ENCODE results near the gene POLD2. TPM values are rescaled to one million over a fixed set of nuclear protein-coding genes. Genes with fewer than 3 reads are reported as not detected.
A peak's percentile ranks its signal among the peaks of the same experiment; 100 is the strongest.

POLD2 gene
- total and polyA plus RNA-seq, 2 of the 13 experiments (the other 11 are each of a cell fraction or from before 2014, with no cell fraction given) = 87.6 to 95.1 TPM

DNA sequence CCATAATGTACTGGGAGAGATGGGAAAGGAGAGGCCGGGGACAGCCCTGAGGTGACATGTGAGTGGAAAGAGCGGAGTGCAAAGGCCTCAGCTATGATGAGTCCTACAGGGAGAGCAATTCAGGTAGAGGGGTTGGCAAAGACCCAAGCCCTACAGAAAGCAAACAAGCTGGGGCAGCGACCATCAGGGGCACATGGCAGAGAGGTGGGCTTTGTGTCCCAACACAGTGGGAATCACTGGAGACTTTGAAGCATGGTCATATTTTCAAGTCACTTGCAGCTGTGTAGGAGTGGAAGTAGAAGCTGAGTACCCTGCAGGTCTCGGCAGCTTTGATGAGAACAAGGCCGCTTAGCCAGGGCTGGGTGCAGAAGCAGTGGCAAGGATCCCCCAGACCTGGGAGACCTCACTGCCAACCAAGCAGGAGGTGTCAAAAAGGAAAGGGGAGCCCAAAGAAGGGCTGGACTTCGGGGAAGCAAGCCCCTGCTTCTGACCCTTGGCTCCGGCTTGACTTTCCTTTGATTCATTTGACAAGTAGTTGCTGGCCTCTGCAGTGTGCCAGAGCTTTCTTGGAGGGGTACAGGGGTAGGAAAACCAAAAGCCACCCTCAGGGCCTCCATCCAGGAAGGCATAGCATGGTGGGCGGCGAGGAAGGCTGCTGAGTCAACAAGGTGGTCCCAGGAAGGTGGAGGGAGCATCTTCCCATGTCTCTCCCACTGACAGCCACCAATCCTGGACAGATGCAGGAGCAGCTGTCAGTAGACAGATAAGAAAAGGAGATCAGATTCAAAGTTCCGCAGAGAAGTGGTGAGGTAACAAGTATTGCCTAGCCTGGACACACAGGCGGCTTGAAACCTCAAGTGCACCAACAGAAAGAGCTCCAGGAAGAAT, 56.0 kb downstream of the POLD2 start:
- BruUV-seq (replicated peaks) = no TSS peak
- no peak for DNase-seq (ENCODE audit: low spot score)
- no peaks in the 10 kb centered on the region for H3K36me3 ChIP-seq (replicated peaks in 1 of 2; ENCODE audit: control insufficient read depth in 1 of 2, insufficient read depth in 2 of 2, low read length in 2 of 2)
- no peaks in the 10 kb centered on the region for H3K79me2 ChIP-seq (ENCODE audit: insufficient read depth, low read length)
- peak; percentile 15 for ATAC-seq
- POLR2A ChIA-PET = interaction anchor here (0.8 to 1.9 kb wide), 4 partner anchors 23 to 506 kb away, joined by 3 to 6 read pairs (median 4); partner anchors contain the start of genes DBNL, DDX56 and YKT6
- H3K27me3 ChIP-seq (ENCODE audit: control insufficient read depth in 1 of 2, insufficient read depth in 2 of 2, low read length in 2 of 2) = no peaks in the 10 kb centered on the region
- H2AFZ ChIP-seq (ENCODE audit: low read length) = no peak overlapping the region
- H3K9ac ChIP-seq (ENCODE audit: insufficient read depth, low read depth, low read length) = no peak overlapping the region
- 43% methylated on average over 11 of the region's 11 CpGs for WGBS (ENCODE audit: low lambda C conversion rate)
- no peaks in the 10 kb centered on the region for H4K20me1 ChIP-seq (ENCODE audit: insufficient read depth, low read length)
- no peak overlapping the region for H3K4me3 ChIP-seq (replicated peaks in 1 of 3; ENCODE audit: insufficient read depth in 1 of 3, low read depth in 2 of 3, low read length in 3 of 3)
- H3K4me1 ChIP-seq (ENCODE audit: insufficient read depth, low read length) = peaks cover 77% of the 10 kb centered on the region
- no peak overlapping the region for H3K27ac ChIP-seq (ENCODE audit: extremely low read length, insufficient read depth, low read length)
- no peak for FAIRE-seq
- in situ Hi-C loops (cut with HindIII; ENCODE audit: extremely low pct_ligation_motif_present, low pct_unique_long_range_greater_than_20kb) (no loop called here), intact Hi-C loops (cut with micrococcal nuclease; ENCODE audit: unreplicated experiment) (no loop called here)
- no peak overlapping the region for H3K4me2 ChIP-seq (ENCODE audit: low read depth, low read length)
- no peaks in the 10 kb centered on the region for H3K9me3 ChIP-seq (ENCODE audit: low read length)
- CTCF ChIA-PET (ENCODE audit: low intra/inter-chr PET ratio, low total read pairs) = no interaction called here
- TF ChIP-seq NR2F2 (IDR thresholded peaks at IDR 0.05; ENCODE audit: borderline replicate concordance, low read depth) = 0 out of 2 replicates have a peak, but pooled peaks have one; percentile 10
- TF ChIP-seq DNMT3B (CRISPR knock-in tag; conservative IDR thresholded peaks at IDR 0.05) = no peak
- no peak for TF ChIP-seq ZFP36 (IDR thresholded peaks at IDR 0.05; ENCODE audit: borderline replicate concordance, low read depth, low read length, partially characterized antibody)
- TF ChIP-seq ZNF317 (CRISPR knock-in tag; IDR thresholded peaks at IDR 0.05) = no peak
- TF ChIP-seq, protein P1, sequence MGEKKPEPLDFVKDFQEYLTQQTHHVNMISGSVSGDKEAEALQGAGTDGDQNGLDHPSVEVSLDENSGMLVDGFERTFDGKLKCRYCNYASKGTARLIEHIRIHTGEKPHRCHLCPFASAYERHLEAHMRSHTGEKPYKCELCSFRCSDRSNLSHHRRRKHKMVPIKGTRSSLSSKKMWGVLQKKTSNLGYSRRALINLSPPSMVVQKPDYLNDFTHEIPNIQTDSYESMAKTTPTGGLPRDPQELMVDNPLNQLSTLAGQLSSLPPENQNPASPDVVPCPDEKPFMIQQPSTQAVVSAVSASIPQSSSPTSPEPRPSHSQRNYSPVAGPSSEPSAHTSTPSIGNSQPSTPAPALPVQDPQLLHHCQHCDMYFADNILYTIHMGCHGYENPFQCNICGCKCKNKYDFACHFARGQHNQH (CRISPR knock-in tag; IDR thresholded peaks at IDR 0.05) = no peak
- TF ChIP-seq GTF2F1 (IDR thresholded peaks at IDR 0.05; ENCODE audit: low read length) = no peak
- no peak for TF ChIP-seq RBAK (CRISPR knock-in tag; IDR thresholded peaks at IDR 0.05)
- TF ChIP-seq MED8 (CRISPR knock-in tag; IDR thresholded peaks at IDR 0.05; ENCODE audit: insufficient replicate concordance) = no peak
- TF ChIP-seq STAT5B (CRISPR knock-in tag; IDR thresholded peaks at IDR 0.05) = no peak
- TF ChIP-seq KDM2A (CRISPR knock-in tag; IDR thresholded peaks at IDR 0.05; ENCODE audit: borderline replicate concordance, low read depth) = peak; percentile 54; the same call in 1 of the 2 replicates
- peak; percentile 30 for TF ChIP-seq RBM22 (optimal IDR thresholded peaks at IDR 0.05; ENCODE audit: low read length)
- TF ChIP-seq PCBP2 (optimal IDR thresholded peaks at IDR 0.05; ENCODE audit: low read depth, low read length, poor library complexity, severe bottlenecking) = no peak
- TF ChIP-seq ARID3A (IDR thresholded peaks at IDR 0.05; ENCODE audit: low read depth, low read length) = no peak
- TF ChIP-seq ZNF607 (CRISPR knock-in tag; IDR thresholded peaks at IDR 0.05; ENCODE audit: borderline replicate concordance) = no peak
- peak; percentile 92; the same call in 1 of the 2 replicates for TF ChIP-seq ZNF431 (CRISPR knock-in tag; IDR thresholded peaks at IDR 0.05; ENCODE audit: borderline replicate concordance, low read depth)
- TF ChIP-seq GMEB1 (CRISPR knock-in tag; IDR thresholded peaks at IDR 0.05; ENCODE audit: borderline replicate concordance) = no peak
- 0 out of 2 replicates have a peak, but pooled peaks have one; percentile 34 for TF ChIP-seq ZNF788 (CRISPR knock-in tag; IDR thresholded peaks at IDR 0.05; ENCODE audit: borderline replicate concordance)
